Measurements from ENCODE around the gene DIAPH2. TPM values are rescaled to one million over a fixed set of nuclear protein-coding genes. Genes with fewer than 3 reads are reported as not detected.

Gene DIAPH2
- total RNA-seq, 4 donors from 2014 or later: 10.3 to 36.6 (median 17.9) TPM

DNA sequence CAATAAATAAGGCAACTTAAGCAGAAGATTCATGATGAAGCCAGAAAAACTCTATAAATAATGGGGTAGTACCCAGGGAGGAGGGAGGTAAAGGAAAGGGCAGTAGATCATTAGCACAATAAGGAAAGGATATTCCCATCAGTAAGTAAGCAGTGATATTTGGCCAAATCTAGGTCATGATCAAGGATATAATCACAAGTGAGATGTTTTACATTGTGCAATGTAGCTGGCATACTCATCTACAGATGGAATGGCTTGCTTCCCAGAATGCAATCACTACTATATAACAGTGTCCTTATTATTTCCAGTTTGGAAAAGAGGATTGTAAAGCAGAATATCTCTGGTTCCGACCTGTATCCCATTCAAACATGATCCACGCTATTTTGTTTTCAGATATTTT lies 682.5 kb downstream of the DIAPH2 start:
- WGBS, 2 donors: 64 to 100% methylated on average over 2 of the region's 2 CpGs
- TF ChIP-seq, protein P1, sequence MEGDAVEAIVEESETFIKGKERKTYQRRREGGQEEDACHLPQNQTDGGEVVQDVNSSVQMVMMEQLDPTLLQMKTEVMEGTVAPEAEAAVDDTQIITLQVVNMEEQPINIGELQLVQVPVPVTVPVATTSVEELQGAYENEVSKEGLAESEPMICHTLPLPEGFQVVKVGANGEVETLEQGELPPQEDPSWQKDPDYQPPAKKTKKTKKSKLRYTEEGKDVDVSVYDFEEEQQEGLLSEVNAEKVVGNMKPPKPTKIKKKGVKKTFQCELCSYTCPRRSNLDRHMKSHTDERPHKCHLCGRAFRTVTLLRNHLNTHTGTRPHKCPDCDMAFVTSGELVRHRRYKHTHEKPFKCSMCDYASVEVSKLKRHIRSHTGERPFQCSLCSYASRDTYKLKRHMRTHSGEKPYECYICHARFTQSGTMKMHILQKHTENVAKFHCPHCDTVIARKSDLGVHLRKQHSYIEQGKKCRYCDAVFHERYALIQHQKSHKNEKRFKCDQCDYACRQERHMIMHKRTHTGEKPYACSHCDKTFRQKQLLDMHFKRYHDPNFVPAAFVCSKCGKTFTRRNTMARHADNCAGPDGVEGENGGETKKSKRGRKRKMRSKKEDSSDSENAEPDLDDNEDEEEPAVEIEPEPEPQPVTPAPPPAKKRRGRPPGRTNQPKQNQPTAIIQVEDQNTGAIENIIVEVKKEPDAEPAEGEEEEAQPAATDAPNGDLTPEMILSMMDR (IDR thresholded peaks at IDR 0.05): no peak
- TF ChIP-seq POLR2A (IDR thresholded peaks at IDR 0.05): no peak
- no peaks in the 10 kb centered on the region for H3K36me3 ChIP-seq
- H3K27ac ChIP-seq: no peak overlapping the region
- no peak overlapping the region for H3K4me3 ChIP-seq
- H3K4me1 ChIP-seq: no peaks in the 10 kb centered on the region
- no peaks in the 10 kb centered on the region for H3K9me3 ChIP-seq
- no peak for DNase-seq
- H3K27me3 ChIP-seq: no peaks in the 10 kb centered on the region
- intact Hi-C loops (cut with DNase I): no loop called here

DNA sequence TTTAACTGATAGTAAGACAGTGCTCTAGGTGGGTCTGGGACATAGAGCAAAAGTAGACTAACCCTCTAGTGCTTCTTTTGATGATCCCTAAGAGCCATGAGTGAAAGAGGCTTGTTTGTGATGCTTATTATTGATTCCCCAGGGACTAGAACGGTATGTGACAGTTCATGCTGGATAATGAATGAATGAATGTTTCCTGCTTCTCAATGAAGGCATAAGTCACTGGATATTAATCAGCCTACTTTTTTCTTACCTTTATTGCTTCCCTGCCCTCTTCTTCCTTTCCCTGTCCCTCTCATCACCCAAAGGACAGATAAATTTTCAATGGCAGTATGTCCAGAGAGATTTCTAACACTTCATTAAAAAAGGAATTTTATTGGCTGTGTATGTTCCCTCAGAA lies 685.3 kb downstream of the DIAPH2 start:
- intact Hi-C loops (cut with DNase I): no loop called here

DNA sequence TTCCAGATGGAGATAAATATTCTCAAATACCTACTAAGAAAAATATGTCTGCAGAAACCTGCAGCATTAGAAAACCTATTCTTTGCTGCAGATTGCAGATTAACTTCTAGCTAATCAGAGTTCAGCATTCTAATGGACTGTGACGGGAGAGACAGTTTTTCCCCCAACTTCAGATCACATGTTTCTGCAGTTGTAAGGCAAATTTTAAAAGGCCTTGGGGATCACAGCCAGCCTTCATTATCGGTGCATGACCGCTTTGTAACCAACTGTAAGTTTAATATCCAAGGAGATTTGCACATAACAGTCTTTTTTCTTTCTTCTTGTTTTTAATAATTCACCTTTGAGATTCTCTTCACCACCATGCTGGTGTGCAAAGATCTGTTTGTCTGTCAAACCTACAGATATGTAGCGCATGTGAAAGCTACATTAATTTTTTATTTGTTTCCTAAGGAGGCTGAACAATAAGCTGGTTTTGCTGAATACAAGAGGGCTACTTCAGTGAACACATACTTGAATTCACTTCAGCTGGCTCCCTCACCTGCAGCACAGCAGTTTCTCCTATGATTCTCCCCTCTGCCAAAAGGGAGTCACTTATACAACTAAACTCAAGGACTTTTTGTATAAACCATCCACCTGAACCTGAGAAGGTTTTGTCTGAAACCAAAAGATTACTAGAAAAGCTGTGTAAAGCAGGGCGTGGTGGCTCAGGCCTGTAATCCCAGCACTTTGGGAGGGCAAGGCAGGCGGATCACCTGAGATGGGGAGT lies 687.5 kb downstream of the DIAPH2 start:
- Histone ChIP-seq H3K27me3 (no peaks in the 10 kb centered on the region), H3K27ac (no peak overlapping the region), H3K4me3 (no peak overlapping the region), H3K4me1 (no peaks in the 10 kb centered on the region), H3K36me3 (no peaks in the 10 kb centered on the region), H3K9me3 (no peaks in the 10 kb centered on the region)
- WGBS, 2 donors: 83 to 85% methylated on average over 4 to 6 of the region's 6 CpGs
- TF ChIP-seq, protein P1 (IDR thresholded peaks at IDR 0.05): no peak
- TF ChIP-seq POLR2A (IDR thresholded peaks at IDR 0.05): no peak
- DNase-seq: no peak
- intact Hi-C loops (cut with DNase I): no loop called here

More for the DNA sequence above, 685.3 kb downstream of the DIAPH2 start:
- WGBS, 2 donors: 59 to 75% methylated on average over 1 of the region's 1 CpG
- no peaks in the 10 kb centered on the region for H3K9me3 ChIP-seq
- TF ChIP-seq, protein P1 (IDR thresholded peaks at IDR 0.05): no peak
- TF ChIP-seq POLR2A (IDR thresholded peaks at IDR 0.05): no peak
- no peak for DNase-seq
- no peak overlapping the region for H3K27ac ChIP-seq
- H3K36me3 ChIP-seq: no peaks in the 10 kb centered on the region
- H3K4me3 ChIP-seq: no peak overlapping the region
- no peaks in the 10 kb centered on the region for H3K4me1 ChIP-seq
- no peaks in the 10 kb centered on the region for H3K27me3 ChIP-seq

DNA sequence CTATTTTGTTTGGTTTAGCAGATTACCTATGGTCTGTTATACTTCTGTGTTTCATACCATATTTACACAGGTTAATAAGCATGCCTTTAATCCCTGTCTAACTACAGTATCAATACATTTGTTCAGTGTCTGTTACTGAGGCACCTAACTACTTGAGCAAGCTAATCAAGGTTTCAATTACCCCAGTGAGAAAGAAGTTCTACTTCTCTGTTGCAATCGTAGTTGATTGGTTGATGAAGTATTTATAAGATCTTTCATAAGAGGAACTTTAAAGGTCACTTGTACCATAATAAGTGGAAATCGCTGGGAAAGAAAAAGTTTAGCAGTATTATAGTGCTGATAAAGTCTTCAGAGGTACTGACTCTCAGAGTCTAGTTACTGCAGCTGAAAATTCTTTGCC lies 689.6 kb downstream of the DIAPH2 start:
- intact Hi-C loops (cut with DNase I): no loop called here
- H3K9me3 ChIP-seq: no peaks in the 10 kb centered on the region
- H3K27ac ChIP-seq: no peak overlapping the region
- no peak overlapping the region for H3K4me3 ChIP-seq
- no peaks in the 10 kb centered on the region for H3K36me3 ChIP-seq
- 68 to 90% methylated on average over 2 of the region's 2 CpGs for WGBS, 2 donors
- H3K27me3 ChIP-seq: no peaks in the 10 kb centered on the region
- TF ChIP-seq POLR2A (IDR thresholded peaks at IDR 0.05): no peak
- TF ChIP-seq, protein P1 (IDR thresholded peaks at IDR 0.05): no peak
- DNase-seq: no peak
- H3K4me1 ChIP-seq: no peaks in the 10 kb centered on the region

DNA sequence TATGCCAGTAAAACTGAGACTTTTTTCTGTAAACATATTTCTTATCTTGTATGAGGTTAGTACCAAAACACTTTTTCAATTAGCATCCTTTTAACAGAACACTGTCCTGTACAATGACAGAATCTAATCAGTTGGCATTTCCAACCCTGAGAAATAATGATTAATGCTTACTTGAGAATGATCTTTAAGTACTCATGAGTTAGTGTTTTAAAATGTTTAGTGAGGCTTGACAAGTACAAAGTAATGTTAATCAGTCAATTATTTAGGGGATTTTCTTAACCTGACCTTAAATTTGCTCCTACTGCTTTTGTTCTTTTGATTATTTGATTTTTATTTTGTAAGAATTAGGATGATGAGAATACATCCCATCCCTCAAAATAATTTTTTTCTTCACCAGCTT lies 695.6 kb downstream of the DIAPH2 start:
- H3K4me1 ChIP-seq: no peaks in the 10 kb centered on the region
- H3K27me3 ChIP-seq: no peaks in the 10 kb centered on the region
- H3K27ac ChIP-seq: no peak overlapping the region
- intact Hi-C loops (cut with DNase I): no loop called here
- no peaks in the 10 kb centered on the region for H3K9me3 ChIP-seq
- TF ChIP-seq POLR2A (IDR thresholded peaks at IDR 0.05): no peak
- TF ChIP-seq, protein P1 (IDR thresholded peaks at IDR 0.05): no peak
- H3K4me3 ChIP-seq: no peak overlapping the region
- H3K36me3 ChIP-seq: peaks cover 0 to 5% (median 0%) of the 10 kb centered on the region in 3 donors
- DNase-seq: no peak

Data from esophagus squamous epithelium (tissue), 5 donors.